Activated CD4-positive, alpha-beta memory T cell treated with anti-CD3 and anti-CD28 coated beads for 36 hours (primary cell): ENCODE data around the gene ZNF655. TPM values are rescaled to one million over a fixed set of nuclear protein-coding genes. Genes with fewer than 3 reads are reported as not detected.
A peak's percentile ranks its signal among the peaks of the same experiment; 100 is the strongest.

Experiments used
- CTCF ChIA-PET: fragments of 350-600 bp; sonication (Branson Sonifier 250); formaldehyde crosslinking; loops from one replicate; lab custom pipeline; 2021; ENCODE audit warnings: antibody characterized with exemption, inconsistent platforms; lab: Charles Lee
- POLR2A ChIA-PET: fragments of 350-600 bp; sonication (Branson Sonifier 250); formaldehyde crosslinking; loops from one replicate; lab custom pipeline; 2021; ENCODE audit warnings: antibody characterized with exemption; lab: Charles Lee
- DNase-seq: peaks from one replicate; pipeline ENCODE4 v3.0.0-alpha.2; 2020
- H3K27ac Mint-ChIP-seq: one replicate; pipeline ENCODE4 v1.8.0; 2021; ENCODE audit warnings: mixed read lengths
- H3K27me3 Mint-ChIP-seq: one replicate; pipeline ENCODE4 v1.8.0; 2021; ENCODE audit warnings: mixed read lengths
- H3K36me3 Mint-ChIP-seq: one replicate; pipeline ENCODE4 v1.8.0; 2021; ENCODE audit warnings: mixed read lengths
- H3K4me1 Mint-ChIP-seq: one replicate; pipeline ENCODE4 v1.8.0; 2021; ENCODE audit warnings: low read depth, mixed read lengths
- H3K4me3 Mint-ChIP-seq: one replicate; pipeline ENCODE4 v1.8.0; 2021; ENCODE audit warnings: mild to moderate bottlenecking, mixed read lengths
- H3K9me3 Mint-ChIP-seq: one replicate; pipeline ENCODE4 v1.8.0; 2021; ENCODE audit warnings: mixed read lengths
- intact Hi-C: fragments of 100-400 bp; cut with micrococcal nuclease; formaldehyde crosslinking; loops from one replicate; pipeline ENCODE4 v1.15.1; 2023
- total RNA-seq, 2 experiments: library from RNA; stranded (reverse); gene quantifications; one replicate each; pipeline ENCODE4 v1.2.3, GENCODE V29; 2021

ZNF655 gene
- total RNA-seq, 2 experiments from 2014 or later, result 47.9 to 49.8 TPM

DNA sequence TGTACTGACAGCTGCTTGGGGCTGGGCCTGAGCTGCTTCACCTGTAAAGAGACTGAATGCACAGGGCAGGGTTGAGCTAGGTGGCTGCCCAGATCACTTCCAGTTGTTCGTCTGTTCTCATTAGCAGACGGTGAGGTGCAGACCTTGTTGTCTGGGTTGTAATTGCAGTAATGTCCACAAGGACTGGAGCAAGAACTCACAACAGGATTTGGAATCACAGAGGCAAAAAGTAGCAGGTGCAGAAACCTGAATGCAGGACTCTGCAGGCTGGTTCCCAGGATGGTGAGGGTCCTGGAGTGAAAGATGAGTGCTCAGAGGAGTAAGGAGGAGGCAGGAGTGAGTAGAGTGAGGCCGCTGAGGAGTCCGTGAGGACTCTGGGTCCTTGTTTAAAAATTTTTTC, 67.5 kb downstream of the ZNF655 start:
- H3K4me3 Mint-ChIP-seq, result no peak overlapping the region
- intact Hi-C loops, result no loop called here

More for the DNA sequence above, 67.5 kb downstream of the ZNF655 start:
- Mint-ChIP-seq H3K36me3 (peaks cover 75% of the 10 kb centered on the region), H3K4me1 (peaks cover 50% of the 10 kb centered on the region), H3K9me3 (no peaks in the 10 kb centered on the region), H3K27ac (peak overlapping the region; percentile 31), H3K27me3 (no peaks in the 10 kb centered on the region)
- no peak for DNase-seq
- CTCF ChIA-PET, result no interaction called here
- POLR2A ChIA-PET, result no interaction called here

Other genes with a start within 250 kb of the ZNF655 start
- gene ARPC1A, start 232.7 kb upstream of the ZNF655 start, total RNA-seq, result 10 to 100 TPM; 66.9 to 70.0 TPM
- 100 to 1,000 TPM; 432 to 435 TPM for gene ARPC1B, start 183.9 kb upstream of the ZNF655 start, total RNA-seq
- gene PDAP1, start 150.0 kb upstream of the ZNF655 start, total RNA-seq, result 100 to 1,000 TPM; 149 to 162 TPM
- 100 to 1,000 TPM; 143 to 149 TPM for gene BUD31, start 149.7 kb upstream of the ZNF655 start, total RNA-seq
- 1 to 10 TPM; 7.4 TPM for gene PTCD1, start 119.8 kb upstream of the ZNF655 start, total RNA-seq
- 10 to 100 TPM; 57.7 to 60.3 TPM for gene CPSF4, start 119.7 kb upstream of the ZNF655 start, total RNA-seq
- 100 to 1,000 TPM; 366 to 374 TPM for gene ATP5MF, start 92.5 kb upstream of the ZNF655 start, total RNA-seq
- gene ZNF789, start 85.8 kb upstream of the ZNF655 start, total RNA-seq, result 10 to 100 TPM; 14.2 to 15.6 TPM
- 10 to 100 TPM; 26.2 to 27.7 TPM for gene ZNF394, start 58.4 kb upstream of the ZNF655 start, total RNA-seq
- gene ZKSCAN5, start 54.0 kb upstream of the ZNF655 start, total RNA-seq, result 1 to 10 TPM; 7.6 to 7.7 TPM
- gene FAM200A, start 6.5 kb upstream of the ZNF655 start, total RNA-seq, result 1 to 10 TPM; 4.0 to 4.8 TPM
- 1 to 10 TPM in 1 of 2 experiments, under 1 TPM in 1; 0.87 to 1.2 TPM for gene TMEM225B, start 39.6 kb downstream of the ZNF655 start, total RNA-seq
- 10 to 100 TPM; 15.9 to 20.3 TPM for gene ZSCAN25, start 58.3 kb downstream of the ZNF655 start, total RNA-seq
- not detected for gene CYP3A5, start 121.4 kb downstream of the ZNF655 start, total RNA-seq
- gene CYP3A7, start 176.6 kb downstream of the ZNF655 start, total RNA-seq, result not detected
- not detected for gene CYP3A4, start 225.5 kb downstream of the ZNF655 start, total RNA-seq